HT1080 (cell line): Measurements from ENCODE around the gene TNRC18. TPM values are rescaled to one million over a fixed set of nuclear protein-coding genes. Genes with fewer than 3 reads are reported as not detected.
"Not testable (repeated sequence)": the region's sequence is repeated elsewhere in the genome, so short reads cannot be mapped to it uniquely, and the experiment has no call there.

ENCODE experiments used
- DNase-seq: peaks from one replicate; pipeline ENCODE4 v3.0.0-alpha.2; 2015; ENCODE audit warnings: low read depth
- total RNA-seq: library from RNA; depleted of rRNA; stranded (reverse); fragments of >200 nt; shearing (Covaris generic); gene quantifications from 2 replicates; pipeline ENCODE4 v1.2.3, GENCODE V29; 2014

TNRC18 gene
- total RNA-seq, 1 experiment from 2014 or later, result 36.2 TPM

- no peak for DNase-seq
Measured at GRCh38 chr7:5350600-5351385, 72.8 kb downstream of the TNRC18 start.

GRCh38 chr7:5350174-5350463 lies 73.5 kb downstream of the TNRC18 start:
- no peak for DNase-seq

- DNase-seq, result no peak
Measured at GRCh38 chr7:5349437-5350173, 74.0 kb downstream of the TNRC18 start.

GRCh38 chr7:5349005-5349380 lies 74.6 kb downstream of the TNRC18 start:
- no peak for DNase-seq

- DNase-seq, result no peak
Measured at GRCh38 chr7:5348134-5349004, 75.3 kb downstream of the TNRC18 start.

GRCh38 chr7:5345671-5346070 lies 78.0 kb downstream of the TNRC18 start:
- no peak for DNase-seq

GRCh38 chr7:5345171-5345570 lies 78.5 kb downstream of the TNRC18 start:
- no peak for DNase-seq

GRCh38 chr7:5344342-5344741 lies 79.3 kb downstream of the TNRC18 start:
- no peak for DNase-seq

- DNase-seq, result no peak
Measured at GRCh38 chr7:5343884-5344283, 79.8 kb downstream of the TNRC18 start.

GRCh38 chr7:5342631-5343030 lies 81.0 kb downstream of the TNRC18 start:
- DNase-seq, result no peak

GRCh38 chr7:5339955-5340354 lies 83.7 kb downstream of the TNRC18 start:
- no peak for DNase-seq

- no peak for DNase-seq
Measured at GRCh38 chr7:5337047-5337446, 86.6 kb downstream of the TNRC18 start.

- no peak for DNase-seq
Measured at GRCh38 chr7:5334671-5335070, 89.0 kb downstream of the TNRC18 start.

GRCh38 chr7:5333121-5334045 lies 90.3 kb downstream of the TNRC18 start:
- no peak for DNase-seq

- DNase-seq, result no peak
Measured at GRCh38 chr7:5332579-5332978, 91.1 kb downstream of the TNRC18 start.

- no peak for DNase-seq
Measured at GRCh38 chr7:5330288-5330687, 93.3 kb downstream of the TNRC18 start.

- DNase-seq, result no peak
Measured at GRCh38 chr7:5324961-5325360, 98.7 kb downstream of the TNRC18 start.

GRCh38 chr7:5323800-5324781 lies 99.5 kb downstream of the TNRC18 start:
- not testable (repeated sequence) for DNase-seq

- DNase-seq, result no peak
Measured at GRCh38 chr7:5322621-5323410, 100.8 kb downstream of the TNRC18 start.
